Stimulated activated CD8-positive, alpha-beta memory T cell treated with anti-CD3 and anti-CD28 coated beads, Interleukin-4, amount 100 ng/mL, for 48 hours (primary cell): ENCODE results near the gene RABGAP1.

ENCODE experiments used
- DNase-seq: peaks from one replicate; pipeline ENCODE4 v3.0.0-alpha.2; 2020

The RABGAP1 gene

GRCh38 chr9:123011380-123011779 is 70.6 kb downstream of the RABGAP1 start:
- no peak for DNase-seq

DNA sequence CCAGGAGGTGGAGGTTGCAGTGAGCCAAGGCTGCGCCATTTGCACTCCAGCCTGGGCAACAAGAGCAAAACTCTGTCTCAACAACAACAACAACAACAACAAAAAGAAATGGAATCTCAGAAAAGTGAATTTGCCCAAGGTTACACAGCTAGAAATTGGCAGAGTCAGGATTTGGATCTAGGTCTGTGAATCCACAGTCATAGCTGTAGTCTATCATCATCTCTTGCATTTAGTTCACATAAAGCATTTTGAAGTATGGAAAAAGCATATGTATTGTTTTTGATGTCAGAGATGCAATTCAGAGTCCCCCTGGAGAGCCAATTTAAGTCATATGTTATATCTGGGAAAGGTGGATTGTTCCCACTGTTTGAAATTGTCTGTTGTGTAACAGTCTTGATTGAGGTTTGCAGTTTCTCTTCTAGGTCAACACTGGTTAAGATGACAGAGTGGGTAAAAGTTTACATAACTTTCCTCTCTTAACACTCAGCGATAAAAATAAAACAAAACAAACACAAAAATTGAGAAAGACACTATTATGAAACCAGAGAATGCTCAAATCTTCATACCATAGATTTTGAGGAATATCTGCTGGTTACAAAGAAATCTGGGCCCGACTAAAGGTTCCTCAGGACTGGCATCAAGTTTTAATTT is 71.2 kb downstream of the RABGAP1 start:
- no peak for DNase-seq

- DNase-seq = no peak
Measured at GRCh38 chr9:123016631-123017030, 75.8 kb downstream of the RABGAP1 start.

GRCh38 chr9:123020796-123021195 is 80.0 kb downstream of the RABGAP1 start:
- no peak for DNase-seq

- no peak for DNase-seq
Measured at GRCh38 chr9:123026425-123026824, 85.6 kb downstream of the RABGAP1 start.

GRCh38 chr9:123027517-123027916 is 86.7 kb downstream of the RABGAP1 start:
- no peak for DNase-seq

DNA sequence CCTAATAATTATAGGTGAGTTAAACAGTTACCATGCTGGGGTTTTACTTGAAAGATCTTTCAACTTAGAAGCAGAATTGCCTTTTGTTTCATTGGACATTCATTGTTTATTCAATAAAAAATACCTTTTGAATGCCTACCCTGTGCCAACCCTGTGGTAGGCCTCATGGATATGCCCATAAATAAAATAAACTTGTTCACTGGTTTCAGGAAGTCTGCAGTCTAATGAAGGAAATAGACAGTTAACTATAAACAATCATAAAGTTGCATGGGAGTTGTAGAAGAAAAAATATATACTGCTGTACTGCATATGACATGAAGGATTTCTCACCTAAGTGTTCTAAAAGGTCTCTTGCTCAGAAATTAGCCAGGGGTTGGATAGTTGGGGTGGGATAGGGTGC is 87.3 kb downstream of the RABGAP1 start:
- DNase-seq = no peak

GRCh38 chr9:123028973-123029372 is 88.2 kb downstream of the RABGAP1 start:
- no peak for DNase-seq

DNA sequence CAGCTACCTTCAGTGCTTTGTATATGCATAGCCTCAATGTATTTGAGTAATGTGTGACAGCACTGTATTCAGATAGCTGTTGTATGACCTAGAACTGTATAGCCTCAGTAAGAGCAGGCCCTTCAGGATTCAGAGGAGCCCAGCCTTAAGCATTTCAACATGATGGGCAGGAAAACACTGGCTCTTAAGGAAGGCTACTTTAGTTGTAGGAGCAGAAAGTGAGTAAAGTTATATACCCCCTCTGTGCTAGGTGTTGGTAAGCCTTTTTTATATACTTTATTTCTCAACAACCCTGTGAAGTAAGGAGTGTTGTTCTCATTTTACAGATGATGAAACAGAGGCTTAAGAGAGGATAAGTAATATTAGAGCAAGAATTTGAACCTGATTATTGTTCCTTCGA is 91.1 kb downstream of the RABGAP1 start:
- DNase-seq = no peak

DNA sequence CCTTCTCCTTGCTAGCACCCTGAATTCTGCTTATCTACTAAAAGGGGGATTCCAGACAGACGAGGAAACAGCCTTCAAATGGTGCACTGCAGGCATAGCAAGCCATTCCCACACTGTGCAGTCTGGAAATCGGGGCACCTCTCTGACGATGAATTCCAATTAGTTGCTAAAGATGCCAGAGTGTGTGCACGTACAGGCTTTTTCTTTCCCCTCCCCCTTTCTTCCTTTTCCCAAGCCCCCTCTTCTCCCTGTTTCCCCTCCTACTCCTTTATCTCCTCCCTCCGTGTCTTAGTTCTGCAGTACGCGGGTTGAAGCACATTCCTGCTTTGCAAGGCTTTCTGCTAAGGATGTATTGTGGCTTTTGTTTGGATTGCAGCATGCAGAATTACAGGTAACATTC is 92.5 kb downstream of the RABGAP1 start, which contains the start of gene GPR21:
TSS of gene GPR21 (plus strand) at position 316 of the 400 bp plus-strand sequence. CDS start 900 bp downstream, outside the sequence.
- no peak for DNase-seq

DNA sequence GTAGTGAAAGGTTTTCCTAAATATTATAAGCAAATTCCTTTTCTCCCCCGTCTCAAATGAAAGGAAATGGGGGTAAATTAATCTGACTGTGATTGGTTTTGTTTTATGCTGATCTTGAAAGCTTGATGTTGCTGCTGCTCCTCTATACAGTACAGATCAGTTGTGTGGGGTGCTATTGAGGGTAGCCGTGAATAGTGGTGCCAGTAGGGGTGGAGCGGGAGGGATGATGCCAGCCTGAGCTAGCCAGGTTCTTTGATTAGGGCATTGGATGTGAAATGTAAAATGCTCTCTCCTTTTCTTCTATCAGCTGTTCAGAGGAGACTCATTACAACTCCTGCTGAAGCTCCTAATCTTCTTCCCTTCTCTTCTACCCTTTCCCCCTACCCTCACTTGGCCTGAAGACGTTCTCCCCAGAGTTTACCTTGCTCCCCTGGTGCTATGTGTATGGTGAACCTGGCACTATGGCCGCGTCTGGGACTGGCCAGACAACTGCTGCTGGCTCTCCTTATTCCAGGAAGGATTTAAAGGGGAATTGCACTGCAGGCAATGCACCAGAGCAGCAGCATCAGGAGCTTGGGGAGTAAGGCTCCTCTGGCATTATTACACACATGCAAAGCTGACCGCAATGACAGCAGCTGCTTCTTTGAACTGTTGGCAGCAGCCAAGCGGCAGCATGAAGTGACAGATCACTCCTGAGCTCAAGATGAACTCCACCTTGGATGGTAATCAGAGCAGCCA is 93.2 kb downstream of the RABGAP1 start:
- DNase-seq = no peak

GRCh38 chr9:123034881-123035510 is 94.2 kb downstream of the RABGAP1 start:
- no peak for DNase-seq

GRCh38 chr9:123035791-123036190 is 95.0 kb downstream of the RABGAP1 start:
- no peak for DNase-seq

DNA sequence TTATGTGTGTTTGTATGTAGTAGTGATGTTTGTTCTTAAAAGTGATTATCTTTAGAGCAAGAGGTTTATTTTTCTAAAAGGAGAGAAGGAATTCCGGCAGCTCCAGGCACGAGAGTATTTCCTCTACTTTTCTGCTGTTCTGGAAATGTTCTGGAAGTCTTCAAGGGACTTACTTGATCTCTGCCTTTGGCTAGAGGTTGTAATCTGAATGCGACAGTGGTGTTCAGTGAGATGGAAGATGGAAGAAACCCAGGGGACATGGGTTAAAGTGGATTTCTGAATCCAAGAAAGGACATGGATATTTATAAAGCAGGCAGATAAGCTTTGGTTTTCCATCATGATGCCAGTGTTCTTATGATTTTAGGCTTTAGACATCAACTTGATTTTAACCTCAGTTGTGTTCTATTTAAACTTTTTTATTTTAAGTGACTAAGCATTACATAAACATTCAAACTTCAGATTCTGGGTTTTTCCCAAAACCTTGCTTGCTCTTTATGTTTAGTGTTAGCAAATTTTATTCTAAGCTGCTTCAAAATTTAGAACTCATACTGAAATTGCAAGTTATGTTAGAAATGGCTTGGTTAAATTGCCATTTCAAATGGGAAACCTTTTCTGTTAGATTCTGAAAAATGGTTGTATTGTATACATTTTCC is 96.2 kb downstream of the RABGAP1 start:
- no peak for DNase-seq

DNA sequence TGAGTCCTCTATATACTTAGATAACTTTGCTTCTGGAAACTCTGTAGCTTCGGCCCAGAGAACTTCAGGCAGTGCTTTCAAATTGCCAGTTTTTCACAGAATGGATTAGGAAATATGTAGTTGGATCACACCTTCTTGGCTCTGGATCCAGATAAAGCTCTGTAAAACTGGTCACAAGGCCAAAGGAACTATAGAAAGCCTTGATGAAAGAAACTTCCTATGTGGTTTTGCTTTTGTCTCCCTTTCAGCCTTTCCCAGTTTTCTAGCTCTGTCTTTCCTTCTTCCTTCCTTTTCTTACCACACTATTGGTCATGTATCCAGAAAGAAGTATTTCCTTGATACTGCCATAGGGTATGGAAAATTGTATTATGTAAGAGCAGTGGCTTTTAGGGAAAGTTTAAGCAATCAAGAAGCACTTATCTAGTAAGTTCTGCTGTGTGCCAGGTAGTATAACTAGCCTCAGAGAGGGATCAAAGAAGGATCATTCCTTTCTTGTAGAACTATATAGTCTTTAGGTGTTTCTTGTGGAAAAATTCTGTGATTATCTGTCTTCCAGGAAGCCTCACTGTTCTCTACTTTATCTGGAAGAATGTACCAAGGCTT is 98.9 kb downstream of the RABGAP1 start:
- no peak for DNase-seq

DNA sequence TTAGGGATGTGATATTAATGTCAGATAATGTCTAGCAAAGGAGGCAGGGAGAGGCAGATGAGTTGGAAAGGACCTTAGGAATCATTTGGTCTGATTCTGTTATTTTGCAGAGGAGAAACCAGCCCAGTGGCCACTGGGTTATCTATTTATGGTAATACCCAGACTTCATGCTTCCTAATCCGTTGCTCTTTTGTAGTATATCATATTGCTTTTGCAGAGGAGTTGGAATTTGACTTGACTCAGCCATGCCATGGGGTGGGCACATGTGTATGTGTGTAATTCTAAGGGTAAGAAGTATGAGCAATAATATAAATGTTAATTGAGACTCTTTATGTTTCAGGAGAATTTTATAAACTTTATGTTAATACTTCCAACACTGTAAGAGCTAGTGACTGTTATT is 100.0 kb downstream of the RABGAP1 start:
- DNase-seq = no peak

- DNase-seq = no peak
Measured at GRCh38 chr9:123041489-123041888, 100.7 kb downstream of the RABGAP1 start.

GRCh38 chr9:123043081-123043939 is 102.5 kb downstream of the RABGAP1 start:
- no peak for DNase-seq

DNA sequence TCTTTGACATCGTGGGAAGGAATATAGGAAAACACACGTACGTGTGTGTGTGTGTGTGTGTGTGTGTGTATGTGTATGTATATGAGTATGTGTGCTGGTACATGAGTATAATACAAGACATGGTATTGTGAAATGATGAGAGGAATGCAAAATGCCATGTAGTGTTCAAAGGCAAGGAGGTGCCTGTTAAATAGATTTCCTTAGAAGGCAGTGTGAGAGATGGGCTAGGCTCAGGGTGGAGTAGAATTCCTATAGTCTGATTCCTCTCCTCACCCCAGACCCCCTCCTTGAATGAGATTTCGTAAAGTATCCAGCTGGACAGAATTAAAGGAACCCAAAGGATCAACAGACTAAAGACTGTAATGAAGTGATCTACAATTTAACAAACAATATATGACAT is 103.8 kb downstream of the RABGAP1 start:
- DNase-seq = no peak

DNA sequence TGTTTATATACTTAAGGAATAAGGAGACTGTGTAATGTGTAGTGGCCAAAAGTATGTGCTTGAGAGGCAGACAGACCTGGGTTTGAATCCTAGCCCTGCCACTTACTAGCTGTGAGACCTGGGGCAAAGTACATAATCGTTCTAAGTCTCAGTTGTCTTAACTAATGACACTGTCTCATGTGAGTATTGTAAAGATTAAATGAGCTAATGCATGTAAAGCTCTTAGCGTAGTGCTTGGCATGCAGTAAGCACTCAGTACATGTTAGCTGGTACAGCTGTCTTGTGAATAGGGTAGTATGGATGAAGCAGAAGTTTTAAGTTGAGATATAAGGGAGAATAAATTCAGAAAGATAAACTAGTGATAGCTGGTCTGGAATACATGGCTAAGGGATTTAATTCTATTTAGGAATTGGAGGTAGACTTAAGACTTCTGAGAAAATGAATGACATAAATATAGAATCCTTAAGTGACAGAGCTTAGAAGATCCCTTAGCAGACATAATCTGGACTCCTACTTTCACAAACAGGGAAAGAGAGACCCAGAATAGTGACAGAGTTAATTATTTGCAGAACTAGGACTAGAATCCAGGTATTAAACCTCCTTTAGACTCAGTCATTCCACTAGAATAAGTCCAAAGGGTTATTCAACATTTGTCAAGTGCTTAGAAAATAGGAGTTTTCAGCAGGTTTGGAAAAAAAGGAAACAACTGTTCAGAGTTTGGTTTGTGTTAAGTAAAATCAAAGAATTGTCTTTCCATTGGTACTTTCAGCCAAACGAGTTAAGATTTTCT is 105.8 kb downstream of the RABGAP1 start:
- no peak for DNase-seq

DNA sequence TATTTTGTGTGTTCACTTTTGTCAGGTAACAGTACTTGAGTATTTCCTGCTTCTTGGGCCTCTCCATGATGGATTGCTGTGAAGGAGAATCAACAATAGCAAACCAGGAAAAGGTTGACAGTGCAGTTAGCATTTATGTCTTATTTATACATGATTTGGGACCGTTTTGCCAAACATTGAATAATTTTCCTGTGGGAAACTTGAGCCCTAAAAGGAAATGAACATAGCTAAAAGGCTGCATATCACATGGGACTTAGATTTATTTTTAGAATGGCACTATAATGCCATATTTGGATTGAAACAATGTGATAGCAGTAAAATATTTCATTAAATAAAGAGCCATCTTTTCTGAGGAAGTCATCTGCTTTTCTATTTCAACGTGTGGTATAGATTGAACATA is 107.9 kb downstream of the RABGAP1 start:
- DNase-seq = no peak
